SJCRH30 (cell line): ENCODE data around the gene GDF15. TPM values are rescaled to one million over a fixed set of nuclear protein-coding genes. Genes with fewer than 3 reads are reported as not detected.

Experiments
- DNase-seq, 2 experiments: peaks; one replicate each; pipeline ENCODE4 v3.0.0-alpha.2; 2015 to 2020
- H3K27ac ChIP-seq: fragments of 250-450 bp; sonication (Bioruptor Pico); 2 replicates; pipeline ENCODE4 v1.5.1; 2020; ENCODE audit warnings: mild to moderate bottlenecking, moderate library complexity
- H3K27me3 ChIP-seq: fragments of 250-450 bp; sonication (Bioruptor Pico); 2 replicates; pipeline ENCODE4 v1.5.1; 2020; ENCODE audit warnings: mild to moderate bottlenecking, moderate library complexity
- H3K36me3 ChIP-seq: fragments of 250-450 bp; sonication (Bioruptor Pico); 2 replicates; pipeline ENCODE4 v1.5.1; 2020; ENCODE audit warnings: mild to moderate bottlenecking, moderate library complexity
- H3K4me1 ChIP-seq: fragments of 250-450 bp; sonication (Bioruptor Pico); 2 replicates; pipeline ENCODE4 v1.5.1; 2020; ENCODE audit warnings: mild to moderate bottlenecking, moderate library complexity
- H3K4me3 ChIP-seq: fragments of 250-450 bp; sonication (Bioruptor Pico); 2 replicates; pipeline ENCODE4 v1.5.1; 2020; ENCODE audit warnings: mild to moderate bottlenecking, moderate library complexity
- H3K9me3 ChIP-seq: fragments of 250-450 bp; sonication (Bioruptor Pico); replicated peaks from 2 replicates; pipeline ENCODE4 v1.5.1; 2020; ENCODE audit warnings: mild to moderate bottlenecking, moderate library complexity
- total RNA-seq: library from RNA; depleted of rRNA; stranded (reverse); fragments of >200 nt; shearing (Covaris generic); gene quantifications from 2 replicates; pipeline ENCODE4 v1.2.3, GENCODE V29; 2014; rRNA removed

Gene GDF15
- total RNA-seq, 1 experiment from 2014 or later: 27.1 TPM

DNA sequence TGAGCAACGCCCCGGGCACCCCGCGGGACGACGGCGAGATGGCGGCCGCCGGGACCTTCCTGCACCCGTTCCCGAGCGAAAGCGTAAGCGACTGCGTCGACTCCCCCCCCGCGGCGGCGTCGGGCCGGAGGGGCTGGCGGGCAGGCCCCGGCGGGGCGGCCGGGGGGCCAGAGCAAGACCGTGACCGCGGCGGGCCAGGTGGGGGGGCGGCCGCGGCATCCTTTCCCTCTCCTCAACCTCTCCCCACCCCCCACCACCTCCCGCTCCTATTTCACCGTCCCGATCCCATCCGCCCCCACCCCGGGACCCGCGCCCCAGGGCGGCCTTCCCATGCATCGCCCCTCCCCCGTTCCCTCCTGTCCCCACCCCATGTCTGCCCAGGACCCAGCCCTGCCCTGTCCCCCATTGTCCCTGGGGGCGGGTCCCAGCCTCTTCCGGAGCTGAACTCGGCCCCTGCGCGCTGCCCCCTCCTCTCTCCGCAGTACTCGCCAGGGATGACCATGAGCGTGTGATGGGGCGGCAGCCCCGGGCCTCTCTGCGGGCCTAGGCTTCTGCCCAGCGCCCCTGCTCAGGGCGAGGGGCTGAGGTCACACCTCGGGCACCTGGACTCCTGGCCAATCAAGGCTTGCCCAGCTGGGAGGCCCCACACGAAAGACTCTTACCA, 47.9 kb downstream of the GDF15 start:
- Histone ChIP-seq H3K4me3 (no peak overlapping the region), H3K36me3 (peaks cover 5% of the 10 kb centered on the region; the same call in 1 of the 2 replicates), H3K27me3 (no peaks in the 10 kb centered on the region), H3K27ac (no peak overlapping the region), H3K9me3 (no peaks in the 10 kb centered on the region), H3K4me1 (peaks cover 16% of the 10 kb centered on the region)
- DNase-seq: no peak

DNA sequence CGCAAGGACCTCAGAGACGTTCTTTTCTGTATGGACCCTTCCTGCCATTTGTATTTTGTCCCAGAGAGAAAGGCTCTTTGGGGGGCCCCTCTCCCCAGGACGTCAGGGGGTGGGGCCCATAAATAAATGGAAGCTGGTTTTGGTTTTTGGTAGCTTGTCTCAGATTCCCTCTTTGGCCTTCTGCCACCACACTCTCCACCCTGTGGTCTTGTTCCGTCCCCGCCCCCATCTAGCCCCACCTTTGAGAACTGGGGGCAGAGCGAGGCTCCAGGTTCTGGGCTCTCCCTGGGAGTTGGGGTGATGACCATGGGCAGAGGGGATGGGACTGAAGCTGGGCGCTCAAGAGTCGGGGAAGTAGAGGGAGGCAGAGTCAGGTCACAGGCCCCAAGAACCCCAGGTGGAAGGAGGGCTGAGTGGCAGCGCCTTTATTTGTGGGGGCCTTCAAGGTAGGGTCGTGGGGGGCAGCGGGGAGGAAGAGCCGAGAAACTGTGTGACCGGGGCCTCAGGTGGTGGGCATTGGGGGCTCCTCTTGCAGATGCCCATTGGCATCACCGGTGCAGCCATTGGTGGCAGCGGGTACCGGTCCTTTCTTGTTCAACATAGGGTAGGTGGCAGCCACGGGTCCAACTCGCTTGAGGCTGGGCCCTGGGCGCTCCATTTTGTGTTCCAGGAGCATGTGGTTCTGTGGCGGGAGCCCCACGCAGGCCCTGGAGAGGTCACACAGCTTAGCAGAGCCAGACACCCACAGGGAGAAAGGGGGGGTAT, 48.6 kb downstream of the GDF15 start:
- Histone ChIP-seq H3K36me3 (peaks cover 5% of the 10 kb centered on the region; the same call in 1 of the 2 replicates), H3K4me3 (no peak overlapping the region), H3K27me3 (no peaks in the 10 kb centered on the region), H3K27ac (no peak overlapping the region), H3K9me3 (no peaks in the 10 kb centered on the region), H3K4me1 (peaks cover 22% of the 10 kb centered on the region)
- no peak for DNase-seq

DNA sequence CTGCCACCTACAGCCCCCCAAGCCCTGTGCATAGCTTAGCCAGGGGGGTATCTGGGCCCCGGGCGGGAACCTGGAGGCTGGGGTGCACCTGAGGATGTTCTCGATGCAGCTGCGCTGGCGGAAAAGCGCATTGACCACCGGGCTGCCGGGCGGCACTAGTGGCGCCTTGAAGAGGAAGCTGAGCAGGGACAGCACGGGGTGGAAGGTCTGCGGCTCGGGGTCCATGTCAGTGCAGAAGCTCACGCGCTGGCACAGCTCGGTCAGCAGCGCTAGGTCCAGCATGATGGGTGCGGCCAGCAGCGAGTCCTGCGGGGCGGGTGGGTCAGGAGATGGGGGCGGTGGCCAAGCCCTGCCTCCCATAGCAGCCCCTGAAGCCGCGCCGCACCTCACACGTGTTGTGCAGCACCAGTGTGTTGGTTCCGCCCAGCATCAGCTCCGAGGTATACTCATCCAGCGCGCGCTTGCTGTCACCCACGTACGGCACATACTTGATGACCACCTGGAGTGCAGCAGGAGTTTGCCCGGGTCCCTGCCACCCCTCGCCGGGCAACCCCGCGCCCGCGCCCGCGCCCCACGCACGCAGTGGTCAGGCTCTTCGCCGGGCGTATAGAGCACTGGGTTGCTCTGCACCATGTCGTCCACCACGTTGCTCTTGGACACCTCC, 49.4 kb downstream of the GDF15 start:
- no peak for DNase-seq
- Histone ChIP-seq H3K4me3 (no peak overlapping the region), H3K27me3 (no peaks in the 10 kb centered on the region), H3K36me3 (peaks cover 5% of the 10 kb centered on the region; the same call in 1 of the 2 replicates), H3K4me1 (peaks cover 22% of the 10 kb centered on the region), H3K27ac (no peak overlapping the region), H3K9me3 (no peaks in the 10 kb centered on the region)

DNA sequence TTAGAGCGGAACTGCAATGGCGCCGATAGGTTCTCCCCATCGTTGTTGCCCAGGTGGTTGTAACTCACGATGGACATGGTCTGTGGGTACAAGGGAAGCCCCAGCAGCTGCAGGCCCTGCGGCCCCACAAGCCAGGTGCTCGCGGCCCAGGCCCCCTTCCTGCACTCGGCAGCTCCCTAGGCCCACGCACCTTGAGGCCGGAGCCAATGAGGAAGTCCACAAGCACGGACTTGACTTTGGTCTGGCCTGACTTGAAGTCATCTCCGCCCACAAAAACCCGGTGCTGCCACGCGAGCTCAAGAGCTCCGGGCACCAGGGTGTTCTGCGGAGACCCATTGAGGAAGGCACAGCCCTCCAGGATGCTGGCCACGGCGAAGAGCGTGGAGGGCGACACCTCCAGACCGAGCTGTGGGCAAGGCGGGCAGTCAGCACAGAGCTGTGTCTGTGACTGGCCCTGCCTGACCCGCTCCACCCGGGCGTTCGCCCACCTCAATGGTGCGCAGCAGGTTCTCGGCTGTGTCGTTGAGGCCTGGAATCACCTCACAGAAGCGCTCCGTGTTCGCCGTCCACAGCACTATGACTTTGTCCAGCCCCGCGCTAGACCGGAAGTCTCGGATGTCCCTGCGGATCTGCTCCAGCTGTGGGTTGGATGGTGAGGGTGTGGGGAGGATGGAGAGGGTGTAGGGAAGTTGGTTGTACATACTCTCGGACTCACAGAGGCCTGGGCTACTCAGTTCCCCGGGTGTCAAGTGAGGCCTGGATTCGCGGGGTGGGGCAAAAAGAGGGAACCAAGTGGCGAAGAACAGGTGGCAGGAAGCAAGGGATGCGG, 50.1 kb downstream of the GDF15 start:
- Histone ChIP-seq H3K36me3 (peaks cover 5% of the 10 kb centered on the region; the same call in 1 of the 2 replicates), H3K27me3 (no peaks in the 10 kb centered on the region), H3K4me1 (peaks cover 22% of the 10 kb centered on the region), H3K27ac (peak overlapping the region; percentile 30; the same call in 1 of the 2 replicates), H3K4me3 (peak overlapping the region; percentile 54), H3K9me3 (no peaks in the 10 kb centered on the region)
- DNase-seq: no peak

DNA sequence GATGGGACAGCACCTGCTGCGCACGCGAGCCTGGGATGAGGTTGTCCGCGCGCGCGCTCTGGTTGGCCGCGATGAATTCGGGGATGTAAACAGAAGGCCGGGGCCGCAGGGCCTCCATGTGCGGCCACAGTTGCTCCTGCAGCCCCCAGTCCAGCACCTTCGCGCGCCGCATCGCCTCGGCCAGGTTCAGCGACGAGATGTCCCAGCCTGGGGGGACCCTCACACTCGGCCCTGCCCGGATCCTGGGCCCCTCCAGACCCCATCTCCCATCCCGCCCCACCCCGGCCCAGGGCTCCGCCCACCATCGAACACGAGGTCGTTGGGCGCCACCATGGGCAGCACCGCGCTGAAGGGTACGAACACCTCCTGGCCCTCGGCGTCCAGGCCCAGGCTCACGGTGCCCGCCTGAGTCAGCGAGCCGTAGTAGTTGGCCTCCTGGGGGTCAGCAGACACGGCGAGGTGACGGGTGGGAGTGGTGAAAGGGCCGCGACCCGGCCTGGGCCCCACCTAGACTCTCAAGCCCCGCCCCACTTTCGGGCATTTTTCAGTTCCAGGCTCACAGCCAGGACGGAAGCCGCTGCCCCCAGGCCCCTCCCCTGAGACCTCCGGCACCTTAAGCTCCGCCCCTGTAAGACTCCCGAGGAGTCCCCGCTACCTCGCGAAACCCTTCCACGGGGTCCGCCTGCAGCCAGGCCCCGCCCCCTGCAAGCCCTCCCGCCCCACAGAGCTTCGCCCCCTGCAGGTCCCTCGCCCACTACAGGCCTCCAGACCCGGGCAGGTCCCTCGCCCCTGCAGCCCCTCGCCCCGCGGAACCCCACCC, 50.9 kb downstream of the GDF15 start:
- Histone ChIP-seq H3K4me3 (peak overlapping the region; percentile 54), H3K36me3 (peaks cover 5% of the 10 kb centered on the region; the same call in 1 of the 2 replicates), H3K27ac (peak overlapping the region; percentile 30), H3K27me3 (no peaks in the 10 kb centered on the region), H3K4me1 (peaks cover 22% of the 10 kb centered on the region), H3K9me3 (no peaks in the 10 kb centered on the region)
- peak; percentile 75 to 78 for DNase-seq

DNA sequence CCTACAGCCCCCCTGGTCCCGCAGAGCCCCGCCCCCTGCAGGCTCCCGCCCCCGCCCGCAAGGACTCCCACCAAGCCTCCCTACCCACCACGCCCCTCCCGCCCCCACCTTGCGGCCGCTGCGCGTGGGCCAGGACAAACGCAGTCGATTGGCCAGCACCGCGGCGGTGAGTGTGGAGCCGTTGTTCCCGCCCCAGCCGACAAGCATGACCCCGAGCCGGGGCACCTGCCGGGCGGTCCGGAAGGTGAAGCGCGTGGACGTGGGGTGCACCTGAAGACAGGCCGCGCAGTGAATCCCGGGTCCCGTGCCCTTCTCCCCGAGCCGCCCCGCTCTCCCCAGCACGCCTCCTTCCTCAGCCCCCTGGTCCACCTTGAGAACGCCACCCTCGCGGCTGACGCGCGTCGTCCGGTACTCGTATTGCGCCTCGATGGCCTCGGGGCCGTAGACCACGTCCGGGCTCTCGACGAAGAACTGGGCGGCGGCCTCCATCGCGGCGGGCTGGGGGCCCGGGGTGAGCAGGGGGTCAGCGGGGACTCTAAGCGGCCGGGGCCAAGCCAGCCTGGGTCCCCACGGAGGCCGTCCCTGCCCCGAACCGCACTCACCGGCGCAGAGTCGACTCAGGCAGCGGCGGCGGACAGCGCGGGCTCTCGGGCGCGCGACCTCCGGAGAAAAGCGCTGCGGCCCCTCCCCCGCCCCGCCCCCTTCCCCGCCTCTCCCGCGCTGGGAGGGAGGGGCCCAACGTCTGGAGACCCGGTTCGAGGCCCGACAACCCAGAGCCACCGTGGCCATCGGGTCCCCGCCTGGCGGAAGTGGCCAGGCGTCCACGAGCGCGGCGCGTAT, 51.8 kb downstream of the GDF15 start, which contains the start of gene ISYNA1:
Gene ISYNA1, minus strand, starts transcription at position 643 of the 840 bp plus-strand sequence. Its CDS starts 154 bp downstream, at position 489.
- peak within 1 kb of the TSS; percentile 30 for H3K27ac ChIP-seq
- H3K4me1 ChIP-seq: peaks cover 25% of the 10 kb centered on the region
- peak within 1 kb of the TSS; percentile 54 for H3K4me3 ChIP-seq
- no peak for DNase-seq
- peaks cover 3% of the 10 kb centered on the region; the same call in 1 of the 2 replicates for H3K36me3 ChIP-seq
- no peaks in the 10 kb centered on the region for H3K27me3 ChIP-seq
- H3K9me3 ChIP-seq: no peaks in the 10 kb centered on the region

DNA sequence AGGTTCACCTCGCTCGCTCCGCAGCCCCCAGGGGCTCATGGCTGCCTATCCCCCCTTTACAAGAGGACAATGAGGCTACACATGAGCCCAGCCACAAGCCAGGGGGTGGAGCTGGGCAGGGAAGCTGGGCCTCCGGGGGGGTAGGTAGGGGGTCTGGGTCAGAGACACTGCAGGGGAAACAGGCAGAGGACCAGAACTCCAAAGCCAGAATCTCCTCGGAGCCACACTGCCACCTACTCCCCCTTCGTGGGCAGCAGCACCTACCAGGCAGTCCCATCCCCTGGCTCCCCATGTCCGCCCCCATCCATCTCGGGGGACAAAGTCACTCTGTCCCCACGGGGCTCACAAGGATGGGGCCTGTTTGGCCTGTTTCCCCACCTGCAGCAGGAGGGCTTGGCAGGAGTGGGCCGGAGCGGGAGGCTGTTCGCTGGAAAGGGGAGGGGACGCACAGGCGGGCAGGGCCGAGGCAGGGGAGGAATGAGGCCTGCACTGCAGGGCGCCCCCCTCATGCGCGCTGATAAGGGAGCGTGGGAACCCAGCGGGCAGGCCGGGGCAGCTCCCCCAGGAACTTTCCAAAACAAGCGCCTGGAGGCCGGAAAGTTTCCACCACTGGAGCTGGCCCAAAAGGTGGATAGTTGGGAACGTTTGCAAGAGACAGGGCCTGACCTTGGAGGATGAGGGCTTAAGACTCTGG, 52.5 kb downstream of the GDF15 start:
- H3K27me3 ChIP-seq: no peaks in the 10 kb centered on the region
- peak; percentile 54 for DNase-seq
- H3K9me3 ChIP-seq: no peaks in the 10 kb centered on the region
- no peaks in the 10 kb centered on the region for H3K36me3 ChIP-seq
- no peak overlapping the region for H3K27ac ChIP-seq
- H3K4me3 ChIP-seq: peak overlapping the region; percentile 45
- peaks cover 31% of the 10 kb centered on the region for H3K4me1 ChIP-seq

Other genes with a start within 250 kb of the GDF15 start
- 35.0 and 39.0 TPM in 2 replicates for gene PIK3R2, start 233.0 kb upstream of the GDF15 start, total RNA-seq
- 0.67 and 1.2 TPM in 2 replicates for gene IFI30, start 212.3 kb upstream of the GDF15 start, total RNA-seq
- gene MPV17L2, start 192.9 kb upstream of the GDF15 start, total RNA-seq: 31.3 and 31.7 TPM in 2 replicates
- gene RAB3A, start 182.1 kb upstream of the GDF15 start, total RNA-seq: 2.3 and 2.7 TPM in 2 replicates
- gene PDE4C, start 159.7 kb upstream of the GDF15 start, total RNA-seq: 0.81 and 1.3 TPM in 2 replicates
- gene IQCN, start 111.7 kb upstream of the GDF15 start, total RNA-seq: 0.03 and 0.06 TPM in 2 replicates
- gene JUND, start 104.5 kb upstream of the GDF15 start, total RNA-seq: 70.1 and 94.9 TPM in 2 replicates
- 378 and 427 TPM in 2 replicates for gene LSM4, start 63.1 kb upstream of the GDF15 start, total RNA-seq
- 8.7 and 11.7 TPM in 2 replicates for gene PGPEP1, start 45.6 kb upstream of the GDF15 start, total RNA-seq
- not detected in 2 replicates for gene LRRC25, start 11.5 kb downstream of the GDF15 start, total RNA-seq
- gene SSBP4, start 33.2 kb downstream of the GDF15 start, total RNA-seq: 63.0 and 73.0 TPM in 2 replicates
- 7.4 and 7.5 TPM in 2 replicates for gene ISYNA1, start 52.0 kb downstream of the GDF15 start, total RNA-seq
- gene ELL, start 135.9 kb downstream of the GDF15 start, total RNA-seq: 9.1 and 10.1 TPM in 2 replicates
- gene FKBP8, start 157.4 kb downstream of the GDF15 start, total RNA-seq: 86.8 and 88.3 TPM in 2 replicates
- 71.0 and 75.8 TPM in 2 replicates for gene KXD1, start 171.7 kb downstream of the GDF15 start, total RNA-seq
- 1,236 and 1,352 TPM in 2 replicates for gene UBA52, start 185.7 kb downstream of the GDF15 start, total RNA-seq
- 24.8 TPM in 2 replicates for gene REX1BD, start 202.6 kb downstream of the GDF15 start, total RNA-seq
- 20.6 and 22.1 TPM in 2 replicates for gene CRLF1, start 220.6 kb downstream of the GDF15 start, total RNA-seq
- gene TMEM59L, start 226.7 kb downstream of the GDF15 start, total RNA-seq: 0.20 TPM in 1 of 2 replicates, not detected in the other